Lung microvascular endothelial cell (primary cell): ENCODE results near the gene UXS1. TPM values are rescaled to one million over a fixed set of nuclear protein-coding genes. Genes with fewer than 3 reads are reported as not detected.
A peak's percentile ranks its signal among the peaks of the same experiment; 100 is the strongest.

Experiments
- DNase-seq, 2 donors: peaks; one replicate each; pipeline versions ENCODE4 v3.0.0 to v3.0.0-alpha.2; 2010; ENCODE audit warnings: low read depth in 2 of 2
- total RNA-seq: library from RNA; depleted of rRNA; stranded (reverse); fragments of >200 nt; gene quantifications from 2 replicates; pipeline ENCODE4 v1.2.1, GENCODE V29; 2014

Gene UXS1
- total RNA-seq, 1 donor from 2014 or later = 28.0 TPM

- peak in 1 of 2 donors; percentile 47 for DNase-seq
Observed at GRCh38 chr2:106189764-106190468, 4.2 kb downstream of the UXS1 start.

GRCh38 chr2:106189325-106189724 lies 4.8 kb downstream of the UXS1 start:
- peak in 1 of 2 donors; percentile 35 for DNase-seq

- DNase-seq = no peak
Observed at GRCh38 chr2:106187273-106187891, 6.7 kb downstream of the UXS1 start.

- no peak for DNase-seq
Observed at GRCh38 chr2:106185475-106186184, 8.5 kb downstream of the UXS1 start.

- DNase-seq = no peak
Observed at GRCh38 chr2:106184857-106185256, 9.2 kb downstream of the UXS1 start.

- no peak for DNase-seq
Observed at GRCh38 chr2:106184394-106184793, 9.7 kb downstream of the UXS1 start.

- DNase-seq = no peak
Observed at GRCh38 chr2:106183101-106183696, 10.9 kb downstream of the UXS1 start.

- no peak for DNase-seq
Observed at GRCh38 chr2:106181064-106181463, 13.0 kb downstream of the UXS1 start.

- no peak for DNase-seq
Observed at GRCh38 chr2:106180602-106181001, 13.5 kb downstream of the UXS1 start.

GRCh38 chr2:106178716-106179115 lies 15.4 kb downstream of the UXS1 start:
- no peak for DNase-seq

- no peak for DNase-seq
Observed at GRCh38 chr2:106177581-106177980, 16.5 kb downstream of the UXS1 start.

- no peak for DNase-seq
Observed at GRCh38 chr2:106176446-106177099, 17.5 kb downstream of the UXS1 start.

GRCh38 chr2:106175086-106175850 lies 18.8 kb downstream of the UXS1 start:
- DNase-seq = no peak

- no peak for DNase-seq
Observed at GRCh38 chr2:106174056-106174455, 20.0 kb downstream of the UXS1 start.

- DNase-seq = no peak
Observed at GRCh38 chr2:106172649-106173048, 21.5 kb downstream of the UXS1 start.

GRCh38 chr2:106168657-106169056 lies 25.4 kb downstream of the UXS1 start:
- DNase-seq = no peak

GRCh38 chr2:106167067-106167466 lies 27.0 kb downstream of the UXS1 start:
- no peak for DNase-seq

GRCh38 chr2:106165561-106165960 lies 28.5 kb downstream of the UXS1 start:
- DNase-seq = no peak

- DNase-seq = no peak
Observed at GRCh38 chr2:106165029-106165428, 29.1 kb downstream of the UXS1 start.

- no peak for DNase-seq
Observed at GRCh38 chr2:106163948-106164545, 30.1 kb downstream of the UXS1 start.
